SK-N-MC (cell line): Measurements from ENCODE around the gene CTNNA3.

ENCODE experiments used
- EZH2 ChIP-seq: fragments of 200-600 bp; sonication (generic); IDR thresholded peaks from one replicate; pipeline ENCODE4 v1.6.1; 2017; ENCODE audit warnings: antibody characterized with exemption
- FOXP2 ChIP-seq: optimal IDR thresholded peaks from 2 replicates; pipeline ENCODE3; 2011; ENCODE audit warnings: mild to moderate bottlenecking, moderate library complexity; ENCODE audit not compliant: insufficient read depth; ENCODE audit errors: extremely low read length, control extremely low read depth
- POLR2AphosphoS5 ChIP-seq: IDR thresholded peaks from 2 replicates; pipeline ENCODE4 v1.6.1; 2012; ENCODE audit warnings: mild to moderate bottlenecking, low read depth, low read length, borderline replicate concordance

- TF ChIP-seq EZH2, result no peak
- no peak for TF ChIP-seq POLR2AphosphoS5
- no peak for TF ChIP-seq FOXP2
Observed at GRCh38 chr10:66929375-66929774, 766.6 kb downstream of the CTNNA3 start.
